Smooth muscle cell (in vitro differentiated cells): ENCODE measurements around the gene TMEM119. TPM values are rescaled to one million over a fixed set of nuclear protein-coding genes. Genes with fewer than 3 reads are reported as not detected.

Source experiments
- DNase-seq: peaks from one replicate; lab custom pipeline; 2025; ENCODE audit not compliant: unreplicated experiment; lab: John Stamatoyannopoulos, UW
- H2AFZ ChIP-seq: fragments of 200-600 bp; sonication (generic); 2 replicates; pipeline ENCODE4 v1.6.0; 2016; ENCODE audit warnings: antibody characterized with exemption, low read depth, mild to moderate bottlenecking
- H3F3A ChIP-seq: fragments of 200-600 bp; sonication (generic); 2 replicates; pipeline ENCODE4 v1.6.0; 2017; ENCODE audit warnings: antibody characterized with exemption, low read depth
- H3K27ac ChIP-seq: fragments of 200-600 bp; sonication (generic); 2 replicates; pipeline ENCODE4 v1.5.1; 2016; ENCODE audit warnings: low read depth, mild to moderate bottlenecking
- H3K27me3 ChIP-seq: fragments of 200-600 bp; sonication (generic); 2 replicates; pipeline ENCODE4 v1.6.1; 2016; ENCODE audit warnings: low read depth, mild to moderate bottlenecking
- H3K36me3 ChIP-seq: fragments of 200-600 bp; sonication (generic); 2 replicates; pipeline ENCODE4 v1.5.1; 2016; ENCODE audit warnings: low read depth
- H3K4me1 ChIP-seq: fragments of 200-600 bp; sonication (generic); 2 replicates; pipeline ENCODE4 v1.5.1; 2016; ENCODE audit warnings: low read depth
- H3K4me2 ChIP-seq: fragments of 200-600 bp; sonication (generic); 2 replicates; pipeline ENCODE4 v1.6.0; 2016; ENCODE audit warnings: mild to moderate bottlenecking
- H3K4me3 ChIP-seq: fragments of 200-600 bp; sonication (generic); 2 replicates; pipeline ENCODE4 v1.5.1; 2016; ENCODE audit warnings: mild to moderate bottlenecking
- H3K79me2 ChIP-seq: fragments of 200-600 bp; sonication (generic); 2 replicates; pipeline ENCODE4 v1.6.0; 2016; ENCODE audit warnings: low read depth, mild to moderate bottlenecking
- H3K9ac ChIP-seq: fragments of 200-600 bp; sonication (generic); 2 replicates; pipeline ENCODE4 v1.6.0; 2016; ENCODE audit warnings: low read depth
- H3K9me3 ChIP-seq: fragments of 200-600 bp; sonication (generic); replicated peaks from 2 replicates; pipeline ENCODE4 v1.5.1; 2016; ENCODE audit warnings: low read depth
- H4K20me1 ChIP-seq: fragments of 200-600 bp; sonication (generic); 2 replicates; pipeline ENCODE4 v1.6.0; 2016; ENCODE audit warnings: low read depth
- CTCF ChIP-seq: fragments of 200-600 bp; sonication (generic); IDR thresholded peaks from 2 replicates; pipeline ENCODE4 v1.5.1; 2017; ENCODE audit warnings: borderline replicate concordance, mild to moderate bottlenecking, antibody characterized with exemption; ENCODE audit not compliant: insufficient read depth, poor library complexity, severe bottlenecking
- WGBS: methylation state at CpG from one replicate; pipeline ENCODE4 v1.1.7; 2016; ENCODE audit warnings: low lambda C conversion rate; 5-methylcytosine and 5-hydroxymethylcytosine counted together
- microRNA-seq: library from miRNA; unstranded; fragments of <30 nt; microRNA quantifications from one replicate; pipeline ENCODE4, GENCODE V29; 2016; ENCODE audit warnings: borderline number of aligned reads
- polyA plus RNA-seq: library from polyadenylated mRNA; unstranded; fragments of >200 nt; fragmentation: Nextera tagmentation; extraction: Ambion mirVana; gene quantifications from 2 replicates; pipeline ENCODE4 v1.2.1, GENCODE V29; 2016
- total RNA-seq: library from RNA; depleted of rRNA; stranded (reverse); fragments of >200 nt; gene quantifications from 2 replicates; pipeline ENCODE4 v1.2.3, GENCODE V29; 2014

Gene TMEM119
- total and polyA plus RNA-seq, 2 experiments from 2014 or later: 40.9 to 103 TPM

- peaks cover 90% of the 10 kb centered on the region for H4K20me1 ChIP-seq
- no peak overlapping the region for H3K4me2 ChIP-seq
- no peak overlapping the region for H3K9ac ChIP-seq
- WGBS: 95% methylated on average over 4 of the region's 4 CpGs
- H3K36me3 ChIP-seq: peaks cover 9% of the 10 kb centered on the region
- DNase-seq: no peak
- peaks cover 37% of the 10 kb centered on the region for H3K79me2 ChIP-seq
- H3F3A ChIP-seq: no peaks in the 10 kb centered on the region
- no peaks in the 10 kb centered on the region for H3K9me3 ChIP-seq
- no peaks in the 10 kb centered on the region for H3K4me1 ChIP-seq
- no peak overlapping the region for H3K27ac ChIP-seq
- H3K4me3 ChIP-seq: no peak overlapping the region
- H3K27me3 ChIP-seq: no peaks in the 10 kb centered on the region
- no peak for TF ChIP-seq CTCF
- H2AFZ ChIP-seq: no peak overlapping the region
Measured at GRCh38 chr12:108542320-108542719, 55.6 kb downstream of the TMEM119 start.

Small RNAs within 50 kb of the gene (microRNA-seq; reads per million reads assigned to microRNA genes)
- not detected for gene MIR4496

Other genes with a start within 250 kb of the TMEM119 start
- 6.8 and 7.3 TPM in 2 replicates for gene FICD, start 82.8 kb downstream of the TMEM119 start, total RNA-seq
- gene FICD, start 82.8 kb downstream of the TMEM119 start, polyA plus RNA-seq: 5.1 and 7.5 TPM in 2 replicates
- 64.3 and 94.5 TPM in 2 replicates for gene SART3, start 36.9 kb downstream of the TMEM119 start, total RNA-seq
- 22.7 and 27.2 TPM in 2 replicates for gene SART3, start 36.9 kb downstream of the TMEM119 start, polyA plus RNA-seq
- 134 and 138 TPM in 2 replicates for gene ISCU, start 35.5 kb downstream of the TMEM119 start, total RNA-seq
- gene ISCU, start 35.5 kb downstream of the TMEM119 start, polyA plus RNA-seq: 140 and 154 TPM in 2 replicates
- 1.3 and 2.0 TPM in 2 replicates for gene SELPLG, start 35.8 kb upstream of the TMEM119 start, total RNA-seq
- 0.09 and 1.6 TPM in 2 replicates for gene SELPLG, start 35.8 kb upstream of the TMEM119 start, polyA plus RNA-seq
- 136 and 145 TPM in 2 replicates for gene CORO1C, start 133.4 kb upstream of the TMEM119 start, total RNA-seq
- 96.7 and 107 TPM in 2 replicates for gene CORO1C, start 133.4 kb upstream of the TMEM119 start, polyA plus RNA-seq